HT-29 (cell line): ENCODE results near the gene IRF1. TPM values are rescaled to one million over a fixed set of nuclear protein-coding genes. Genes with fewer than 3 reads are reported as not detected.
"Not testable (repeated sequence)": the region's sequence is repeated elsewhere in the genome, so short reads cannot be mapped to it uniquely, and the experiment has no call there.

Experiments
- DNase-seq: peaks from one replicate; pipeline ENCODE4 v3.0.0-alpha.2; 2015; ENCODE audit warnings: low spot score
- total RNA-seq: library from RNA; depleted of rRNA; stranded (reverse); fragments of >200 nt; shearing (Covaris generic); gene quantifications from 2 replicates; pipeline ENCODE4 v1.2.3, GENCODE V29; 2014; rRNA removed

Gene IRF1
- 52.0 and 58.7 TPM in 2 replicates for total RNA-seq

- peak; percentile 96 for DNase-seq
Measured at GRCh38 chr5:132490484-132491367, at the start of gene IRF1. Gene IRF1 (minus strand): TSS chr5:132490773. CDS start chr5:132489478, 1,295 bp downstream.

DNA sequence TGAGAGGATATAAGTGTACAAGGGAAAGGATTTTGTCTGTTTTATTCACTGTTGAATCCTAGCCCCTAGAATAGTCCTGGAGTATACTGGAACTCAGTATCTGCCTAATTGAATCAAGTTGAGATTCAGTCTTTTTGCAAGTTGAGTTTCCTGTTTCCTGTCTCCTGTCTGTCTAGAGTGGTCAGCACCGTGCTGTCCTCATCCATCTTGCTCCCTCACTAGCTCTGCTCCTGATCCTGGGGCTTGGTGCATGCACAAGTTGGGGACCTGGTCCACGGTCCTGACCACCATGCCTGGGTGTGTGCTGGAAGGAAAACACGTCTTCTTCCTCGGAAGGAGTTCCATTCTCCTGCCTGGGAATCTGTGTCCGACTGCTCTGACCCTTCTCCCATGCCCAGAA, 49.6 kb upstream of the IRF1 start:
- DNase-seq, result no peak

GRCh38 chr5:132539716-132540115, 49.1 kb upstream of the IRF1 start:
- no peak for DNase-seq

- DNase-seq, result no peak
Measured at GRCh38 chr5:132530946-132531345, 40.4 kb upstream of the IRF1 start.

GRCh38 chr5:132528866-132529634, 38.5 kb upstream of the IRF1 start:
- DNase-seq, result no peak

DNA sequence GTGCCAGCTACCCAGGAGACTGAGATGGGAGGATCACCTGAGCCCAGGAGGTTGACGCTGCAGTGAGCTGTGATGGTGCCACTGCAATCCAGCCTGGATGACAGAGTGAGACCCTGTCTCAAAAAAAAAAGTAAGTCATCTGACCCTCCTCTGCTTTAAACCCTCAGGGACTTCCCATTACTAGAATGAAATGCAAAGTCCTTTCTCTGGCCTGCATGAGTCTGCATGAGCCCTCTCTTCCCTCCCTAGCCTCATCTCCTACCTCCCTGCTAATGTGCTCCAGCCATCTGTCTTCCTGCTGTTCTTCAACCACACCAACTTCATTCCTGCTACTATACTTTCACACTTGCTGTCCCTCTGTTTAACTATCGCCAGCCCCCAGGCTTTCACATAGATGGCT, 37.4 kb upstream of the IRF1 start:
- no peak for DNase-seq

DNA sequence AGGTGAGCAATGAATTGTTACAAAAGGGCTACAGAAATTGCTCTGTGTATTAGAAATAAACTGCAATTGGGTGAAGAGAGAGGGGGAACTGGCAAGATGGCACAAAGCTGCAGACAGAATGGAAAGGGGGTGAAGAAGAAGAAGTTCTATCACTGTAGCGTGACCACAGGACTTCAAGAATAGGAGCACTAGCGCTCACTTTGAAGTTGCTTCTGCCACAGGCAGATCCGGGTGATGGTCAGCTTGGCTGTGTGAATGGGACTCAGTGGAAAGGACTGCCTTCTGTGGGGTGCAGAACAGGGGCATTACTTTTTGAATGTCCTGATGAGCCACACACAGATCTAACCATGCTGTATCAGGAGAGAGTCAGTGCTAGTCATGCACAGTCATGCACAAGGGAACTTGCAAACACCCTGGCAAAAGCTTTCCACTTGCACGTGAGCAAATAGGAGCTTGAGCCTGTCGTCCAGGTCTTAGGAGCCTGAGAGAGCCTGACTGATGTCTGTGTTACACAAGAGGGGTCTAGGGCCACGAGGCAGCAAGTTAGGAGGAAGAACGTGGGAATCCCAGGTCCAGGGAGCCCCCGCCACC, 36.5 kb upstream of the IRF1 start:
- DNase-seq, result no peak

DNA sequence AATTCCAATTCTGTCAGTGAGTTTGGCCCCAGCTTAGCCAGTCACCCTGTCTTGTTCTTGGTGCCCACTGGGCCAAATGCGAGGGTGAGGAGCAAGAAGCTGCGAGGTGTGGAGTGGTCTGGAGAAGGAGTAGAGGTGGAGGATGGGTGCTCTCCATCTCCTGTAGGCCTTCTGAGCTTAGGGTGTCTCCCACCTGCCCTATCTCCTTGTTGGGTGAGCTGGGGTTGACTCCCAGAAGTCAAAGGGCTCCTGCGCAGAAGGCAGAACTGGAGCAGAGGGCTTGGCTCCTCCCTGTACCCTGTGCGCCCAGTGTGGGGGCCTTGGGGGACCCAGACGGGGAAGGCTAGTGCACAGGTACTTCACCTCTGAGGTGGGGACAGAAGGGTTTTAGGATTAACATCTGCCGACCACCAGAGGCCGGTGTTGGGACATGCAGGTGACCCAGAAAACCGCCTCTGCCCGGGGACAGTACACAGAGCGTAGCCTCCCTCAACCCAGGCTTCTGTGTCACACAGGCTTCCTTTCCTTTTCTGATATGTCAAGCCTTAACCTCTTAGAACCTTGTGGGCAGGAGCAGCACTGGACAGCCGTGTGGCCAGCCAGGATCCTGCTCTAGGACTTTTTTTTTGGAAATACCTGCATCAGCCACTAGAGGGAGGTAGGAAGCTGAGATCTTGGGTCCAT, 35.9 kb upstream of the IRF1 start:
- DNase-seq, result peak; percentile 93

DNA sequence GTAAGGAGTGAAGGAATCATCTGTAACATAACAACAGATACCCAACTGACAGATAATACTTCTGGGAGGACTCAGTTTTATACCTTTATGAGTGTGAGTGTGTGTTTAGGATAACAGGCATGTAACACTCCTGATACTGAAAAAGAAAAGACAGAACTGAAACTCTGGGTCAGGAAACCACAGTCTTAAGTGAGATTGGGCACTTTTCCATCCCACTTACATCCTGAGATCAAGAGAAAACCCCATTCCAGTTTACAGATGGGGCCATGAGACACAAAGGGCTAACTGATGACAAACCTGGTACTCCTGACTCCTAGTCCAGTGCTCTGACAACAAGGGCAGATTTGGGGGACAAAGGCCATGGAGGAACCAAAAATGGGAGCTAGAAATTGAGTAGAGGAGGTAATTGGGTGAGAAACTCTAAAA, 34.7 kb upstream of the IRF1 start:
- no peak for DNase-seq

GRCh38 chr5:132524877-132525276, 34.3 kb upstream of the IRF1 start:
- DNase-seq, result not testable (repeated sequence)

- not testable (repeated sequence) for DNase-seq
Measured at GRCh38 chr5:132522067-132522466, 31.5 kb upstream of the IRF1 start.

- DNase-seq, result peak; percentile 52
Measured at GRCh38 chr5:132513618-132514336, 23.2 kb upstream of the IRF1 start.

DNA sequence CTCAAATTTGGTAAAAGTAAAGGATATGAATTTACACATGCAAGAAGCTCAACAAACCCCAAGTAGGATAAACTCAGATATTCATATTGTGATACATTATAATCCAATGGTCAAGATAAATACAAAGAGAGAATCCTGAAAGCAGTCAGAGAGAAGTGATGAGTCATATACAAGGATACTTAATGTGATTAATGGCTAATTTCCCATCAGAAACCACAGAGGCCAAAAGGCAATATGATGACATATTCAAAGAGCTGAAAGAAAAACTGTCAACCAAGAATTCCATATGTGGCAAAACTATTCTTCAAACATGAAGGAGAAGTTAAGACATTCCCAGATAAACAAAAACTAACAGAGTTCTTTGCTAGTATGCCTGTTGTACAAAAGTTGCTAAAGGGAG, 19.5 kb upstream of the IRF1 start:
- DNase-seq, result peak; percentile 73

DNA sequence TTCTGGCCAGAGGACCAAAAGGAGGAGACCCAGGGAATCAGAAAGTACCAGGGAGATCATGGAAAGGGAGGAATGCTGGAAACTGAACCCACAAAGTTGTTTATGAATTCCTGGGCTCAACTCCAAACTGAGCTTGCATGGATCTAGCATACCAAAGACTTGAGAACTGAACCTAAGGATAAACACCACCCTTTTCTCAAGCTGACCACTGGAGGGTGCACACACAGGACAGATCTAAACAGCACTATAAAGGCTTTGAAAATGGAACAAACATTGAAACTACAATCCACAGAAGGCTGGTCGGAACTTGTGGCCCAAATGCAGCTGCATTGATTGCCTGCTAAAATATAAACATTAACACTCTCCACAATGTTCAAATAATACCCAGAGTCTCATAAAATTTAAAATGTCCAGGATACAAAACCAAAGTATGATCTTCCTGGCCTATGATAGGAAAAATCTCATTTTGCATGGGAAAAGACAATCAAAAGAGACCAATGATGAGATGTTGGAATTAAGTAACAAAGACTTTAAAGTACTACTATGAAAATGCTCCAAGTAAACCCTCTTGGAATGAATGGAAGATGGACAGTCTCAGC, 15.6 kb upstream of the IRF1 start:
- DNase-seq, result peak; percentile 66

GRCh38 chr5:132505641-132506040, 15.1 kb upstream of the IRF1 start:
- DNase-seq, result no peak

DNA sequence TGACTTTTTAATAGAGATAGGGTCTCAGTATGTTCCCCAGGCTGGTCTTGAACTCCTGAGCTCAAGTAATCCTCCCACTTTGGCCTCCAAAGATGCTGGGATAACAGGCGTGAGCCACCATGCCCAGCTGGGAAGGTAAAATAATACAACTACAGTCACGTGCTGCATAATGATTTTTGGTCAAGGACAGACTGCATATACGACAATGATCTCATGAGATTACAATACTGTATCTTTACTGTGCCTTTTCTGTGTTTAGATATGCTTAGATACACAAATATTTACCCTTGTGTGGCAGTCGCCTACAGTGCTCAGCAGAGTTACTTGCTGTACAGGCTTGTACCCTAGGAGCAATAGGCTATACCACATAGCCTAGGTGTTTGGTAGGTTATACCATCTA, 14.2 kb upstream of the IRF1 start:
- DNase-seq, result no peak

GRCh38 chr5:132503244-132503643, 12.7 kb upstream of the IRF1 start:
- no peak for DNase-seq

DNA sequence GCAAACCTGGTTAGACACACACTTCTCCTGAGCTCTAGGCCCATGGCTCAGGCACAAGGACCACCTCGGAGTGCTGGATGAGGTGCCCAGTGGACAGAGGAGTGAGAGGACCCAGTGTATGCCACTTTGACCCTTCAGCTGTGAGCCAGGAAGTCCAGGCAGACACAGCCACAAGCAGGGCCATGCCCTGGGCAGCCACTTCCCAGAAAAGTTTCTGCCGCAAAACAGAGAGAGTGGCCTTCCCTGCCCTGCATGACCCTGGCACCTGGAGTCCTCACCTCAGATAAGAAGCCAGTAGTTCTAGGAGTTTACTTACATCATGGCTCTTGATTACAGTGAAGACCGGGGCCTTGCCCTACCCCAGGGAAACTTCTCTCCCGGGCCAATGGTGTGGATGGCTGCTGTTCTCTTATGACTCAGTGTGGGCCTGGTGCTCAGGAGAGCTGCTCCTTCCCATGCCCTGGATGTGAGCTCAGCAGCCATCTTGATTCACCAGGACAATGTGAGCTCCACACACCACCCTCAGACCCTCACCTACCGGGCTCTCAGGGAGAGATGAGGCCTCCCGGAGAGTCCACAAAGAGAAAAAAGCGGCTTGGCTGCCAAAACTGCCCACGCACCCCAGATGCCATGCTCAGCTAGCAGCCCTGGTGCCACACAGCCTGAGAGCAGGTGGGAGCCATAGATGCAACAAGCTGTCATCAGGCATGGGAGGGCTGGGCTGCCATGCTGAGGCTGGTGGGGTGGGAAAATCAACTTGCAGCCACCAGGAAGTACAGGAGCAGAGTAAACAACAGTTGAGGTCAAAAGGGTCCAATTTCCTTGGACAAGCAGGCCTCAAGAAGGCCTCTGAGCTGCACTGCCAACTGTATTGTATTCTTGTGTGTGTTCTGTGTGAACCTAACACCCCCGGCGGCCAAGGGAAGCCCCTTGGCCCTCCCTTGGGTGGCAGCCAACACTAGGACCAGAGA, 11.7 kb upstream of the IRF1 start:
- DNase-seq, result peak; percentile 49

- no peak for DNase-seq
Measured at GRCh38 chr5:132501629-132501956, 11.0 kb upstream of the IRF1 start.
